Suprapubic skin (tissue), 4 donors: ENCODE results near the gene GPR108. TPM values are rescaled to one million over a fixed set of nuclear protein-coding genes. Genes with fewer than 3 reads are reported as not detected.

Source experiments
- DNase-seq, 2 donors: peaks; one replicate each; pipeline ENCODE4 v3.0.0-alpha.2; 2019; ENCODE audit warnings: low spot score in 2 of 2
- H3K27ac ChIP-seq: fragments of 200-600 bp; sonication (generic); one replicate; pipeline ENCODE4 v1.5.1; 2019
- H3K27me3 ChIP-seq: fragments of 200-600 bp; sonication (generic); one replicate; pipeline ENCODE4 v1.5.1; 2019
- H3K36me3 ChIP-seq: fragments of 200-600 bp; sonication (generic); one replicate; pipeline ENCODE4 v1.5.1; 2019
- H3K4me1 ChIP-seq: fragments of 200-600 bp; sonication (generic); one replicate; pipeline ENCODE4 v1.5.1; 2019
- H3K4me3 ChIP-seq: fragments of 200-600 bp; sonication (generic); one replicate; pipeline ENCODE4 v1.5.1; 2019; ENCODE audit warnings: mild to moderate bottlenecking
- H3K9me3 ChIP-seq: fragments of 200-600 bp; sonication (generic); one replicate; pipeline ENCODE4 v1.5.1; 2019
- CTCF ChIP-seq, 2 donors: fragments of 200-600 bp in 1 of 2; fragments of 450-650 bp in 1 of 2; sonication (generic) in 1 of 2; IDR thresholded peaks; one replicate each; pipeline ENCODE4 v1.5.1; 2016 to 2019; ENCODE audit warnings: antibody characterized with exemption in 2 of 2, mild to moderate bottlenecking in 1 of 2, moderate library complexity in 1 of 2
- EP300 ChIP-seq: sonication (generic); formaldehyde crosslinking; IDR thresholded peaks from one replicate; pipeline ENCODE4 v1.6.1; 2017; ENCODE audit warnings: antibody characterized with exemption
- POLR2A ChIP-seq, 2 donors: fragments of 450-650 bp; IDR thresholded peaks; one replicate each; pipeline ENCODE4 v1.6.1; 2017; ENCODE audit warnings: antibody characterized with exemption in 2 of 2, mild to moderate bottlenecking in 2 of 2, moderate library complexity in 2 of 2
- POLR2AphosphoS5 ChIP-seq, 3 donors: sonication (generic); formaldehyde crosslinking; IDR thresholded peaks; one replicate each; pipeline ENCODE4 v1.6.1; 2017; ENCODE audit warnings: antibody characterized with exemption in 3 of 3
- WGBS: methylation state at CpG from one replicate; pipeline ENCODE4 v1.1.5; 2018; 5-methylcytosine and 5-hydroxymethylcytosine counted together
- total RNA-seq, 4 donors: library from RNA; depleted of rRNA; stranded (reverse); fragments of >200 nt; gene quantifications; one replicate each; pipeline ENCODE4 v1.1.0, GENCODE V29; 2016

Gene GPR108
- total RNA-seq, 4 donors from 2014 or later = 52.9 to 72.7 (median 60.7) TPM

- peaks cover 8% of the 10 kb centered on the region for H3K36me3 ChIP-seq
- peaks cover 1% of the 10 kb centered on the region for H3K4me1 ChIP-seq
- H3K9me3 ChIP-seq = no peaks in the 10 kb centered on the region
- TF ChIP-seq EP300 (no peak), CTCF (IDR thresholded peaks at IDR 0.05) (no peak), POLR2AphosphoS5 (IDR thresholded peaks at IDR 0.05) (no peak), POLR2A (IDR thresholded peaks at IDR 0.05) (no peak)
- no peaks in the 10 kb centered on the region for H3K27me3 ChIP-seq
- H3K4me3 ChIP-seq = no peak overlapping the region
- DNase-seq = no peak
- 100% methylated on average over 1 of the region's 1 CpG for WGBS
- no peak overlapping the region for H3K27ac ChIP-seq
Measured at GRCh38 chr19:6680141-6680540, 57.2 kb downstream of the GPR108 start.

Other genes with a start within 250 kb of the GPR108 start
- gene TUBB4A, start 235.3 kb downstream of the GPR108 start, total RNA-seq = 10 to 100 TPM in 1 of 4 donors, 1 to 10 TPM in 3; 2.1 to 13.9 (median 3.4) TPM
- 1 to 10 TPM; 1.0 to 2.9 (median 1.7) TPM for gene TNFSF9, start 206.6 kb downstream of the GPR108 start, total RNA-seq
- gene CD70, start 146.4 kb downstream of the GPR108 start, total RNA-seq = under 1 TPM in 1 of 4 donors, not detected in 3; 0.97 TPM
- gene TNFSF14, start 67.4 kb downstream of the GPR108 start, total RNA-seq = not detected
- gene C3, start 16.9 kb downstream of the GPR108 start, total RNA-seq = 100 to 1,000 TPM in 2 of 4 donors, 10 to 100 TPM in 2; 55.3 to 109 (median 86.8) TPM
- gene TRIP10, start 2.1 kb upstream of the GPR108 start, total RNA-seq = 10 to 100 TPM; 25.5 to 80.7 (median 40.5) TPM
- 10 to 100 TPM; 52.4 to 77.2 (median 66.8) TPM for gene SH2D3A, start 29.9 kb upstream of the GPR108 start, total RNA-seq
- 1 to 10 TPM; 1.1 to 3.1 (median 1.2) TPM for gene VAV1, start 35.1 kb upstream of the GPR108 start, total RNA-seq
- gene ADGRE1, start 150.0 kb upstream of the GPR108 start, total RNA-seq = not detected